Adrenal gland (tissue), 12 donors: ENCODE measurements around the gene C5orf22. TPM values are rescaled to one million over a fixed set of nuclear protein-coding genes. Genes with fewer than 3 reads are reported as not detected.

Source experiments
- DNase-seq, 7 donors: peaks; one replicate each; pipeline ENCODE4 v3.0.0-alpha.2; 2019 to 2020
- H3K27ac ChIP-seq, 5 donors: fragments of 200-600 bp; sonication (generic) in 4 of 5; 1 replicate in 3 of 5; 2 replicates in 2 of 5; pipeline versions ENCODE4 v1.5.1 to v1.8.0; 2016 to 2020; ENCODE audit warnings: mild to moderate bottlenecking in 1 of 5
- H3K27me3 ChIP-seq: fragments of 200-600 bp; 2 replicates; pipeline ENCODE4 v1.8.0; 2021
- H3K36me3 ChIP-seq, 2 donors: fragments of 200-600 bp; replicated peaks in 1 of 2; 1 replicate in 1 of 2; 2 replicates in 1 of 2; pipeline versions ENCODE4 v1.5.1 to v1.8.0; 2018 to 2022
- H3K4me1 ChIP-seq, 2 donors: fragments of 200-600 bp; replicated peaks in 1 of 2; 1 replicate in 1 of 2; 2 replicates in 1 of 2; pipeline versions ENCODE4 v1.5.1 to v1.8.0; 2018 to 2021
- H3K4me3 ChIP-seq, 4 donors: fragments of 200-600 bp; sonication (generic) in 3 of 4; one replicate each; pipeline ENCODE4 v1.5.1; 2016 to 2018
- H3K9me3 ChIP-seq, 3 donors: fragments of 200-600 bp; sonication (generic) in 1 of 3; replicated peaks in 1 of 3; 1 replicate in 2 of 3; 2 replicates in 1 of 3; pipeline versions ENCODE4 v1.5.1 to v1.8.0; 2016 to 2021
- POLR2A ChIP-seq, 2 donors: fragments of 450-650 bp; IDR thresholded peaks; one replicate each; pipeline ENCODE4 v1.6.1; 2017; ENCODE audit warnings: antibody characterized with exemption in 2 of 2, mild to moderate bottlenecking in 2 of 2, moderate library complexity in 1 of 2
- WGBS, 4 donors: extraction: QIAGEN DNeasy Blood & Tissue Kit in 2 of 4; methylation state at CpG; one replicate each; pipeline versions ENCODE4 v1.1.5 to v1.1.7; 2013 to 2017; 5-methylcytosine and 5-hydroxymethylcytosine counted together
- intact Hi-C, 2 donors: fragments of 100-400 bp; cut with DNase I; formaldehyde crosslinking; loops; one replicate each; pipeline versions ENCODE4 v1.14.1 to v1.15.0; 2022 to 2023
- polyA plus RNA-seq, 3 donors: library from polyadenylated mRNA; stranded (reverse); fragments of 200-250 nt in 2 of 3; fragments of 350-450 nt in 1 of 3; fragmentation: Illumina TruSeq in 1 of 3; extraction: RNeasy Lipid Tissue Mini Kit (QIAGEN cat#74804) in 1 of 3; gene quantifications; one replicate each; pipeline ENCODE4 v1.2.3, GENCODE V29; 2013 to 2014
- total RNA-seq, 9 donors: library from RNA; depleted of rRNA in 4 of 9; stranded (reverse); fragments of >200 nt in 4 of 9; fragments of 120-200 nt in 1 of 9; fragmentation: NEBNext Ultra II Directional in 1 of 9; extraction: Animal tissue kit (Norgen Biotek cat#: 25700) in 1 of 9; gene quantifications; one replicate each; pipeline versions ENCODE4 v1.1.0 to v1.2.4, GENCODE V29; 2013 to 2023
- TF ChIP-seq, protein P1 (sequence below), 6 experiments: fragments of 450-650 bp in 4 of 6; fragments of 200-600 bp in 2 of 6; sonication (generic) in 1 of 6; IDR thresholded peaks; 1 replicate in 5 of 6; 2 replicates in 1 of 6; pipeline versions ENCODE4 v1.5.1 to v1.8.0; 2016 to 2021; ENCODE audit warnings: antibody characterized with exemption in 6 of 6, mild to moderate bottlenecking in 2 of 6, moderate library complexity in 1 of 6
- donor health status: healthy with polysubstance abuse.
- donor health status: Bipolar disorder and iron deficiency.
- donor health status: DM: yes; HTN: yes; CAD: no.
- donor health status: DM: no; HTN: no; CAD: no.
- donor health status: DM: no; HTN: no; CAD: no.
- donor health status: DM: yes; HTN: yes; CAD: no.

The C5orf22 gene
- total and polyA plus RNA-seq, 12 donors = 3.8 to 24.0 (median 16.9) TPM

DNA sequence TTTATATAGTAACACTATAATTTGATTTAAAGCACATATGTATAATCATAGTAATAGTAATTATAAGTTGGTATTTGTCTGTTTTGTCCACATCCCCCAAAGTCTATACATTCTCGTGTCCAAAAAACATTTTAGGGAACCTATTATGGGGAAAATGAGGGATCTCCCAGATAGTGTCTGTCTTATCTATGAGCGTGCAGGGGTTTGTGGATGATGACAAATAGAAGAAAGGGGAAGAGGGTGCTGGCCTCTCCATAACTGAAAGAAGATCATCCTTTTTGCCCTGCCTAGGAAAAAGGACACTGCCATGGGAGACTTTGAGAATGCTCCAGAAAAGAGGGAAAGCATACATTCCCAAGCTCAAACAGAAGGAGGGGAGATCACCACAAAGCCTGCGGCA is 45.3 kb downstream of the C5orf22 start:
- no peak for DNase-seq
- intact Hi-C loops = loop anchor here in 1 of 2 donors (5.0 kb wide), 1 partner anchor 65 kb away; no protein-coding TSS in a partner anchor
- Histone ChIP-seq H3K4me1 (no peaks in the 10 kb centered on the region), H3K36me3 (no peaks in the 10 kb centered on the region), H3K27ac (no peak overlapping the region), H3K9me3 (no peaks in the 10 kb centered on the region), H3K27me3 (peaks cover 3% of the 10 kb centered on the region), H3K4me3 (no peak overlapping the region)
- WGBS, 4 donors = 65 to 82% (median 78%) methylated on average over 3 of the region's 3 CpGs
- TF ChIP-seq, protein P1, sequence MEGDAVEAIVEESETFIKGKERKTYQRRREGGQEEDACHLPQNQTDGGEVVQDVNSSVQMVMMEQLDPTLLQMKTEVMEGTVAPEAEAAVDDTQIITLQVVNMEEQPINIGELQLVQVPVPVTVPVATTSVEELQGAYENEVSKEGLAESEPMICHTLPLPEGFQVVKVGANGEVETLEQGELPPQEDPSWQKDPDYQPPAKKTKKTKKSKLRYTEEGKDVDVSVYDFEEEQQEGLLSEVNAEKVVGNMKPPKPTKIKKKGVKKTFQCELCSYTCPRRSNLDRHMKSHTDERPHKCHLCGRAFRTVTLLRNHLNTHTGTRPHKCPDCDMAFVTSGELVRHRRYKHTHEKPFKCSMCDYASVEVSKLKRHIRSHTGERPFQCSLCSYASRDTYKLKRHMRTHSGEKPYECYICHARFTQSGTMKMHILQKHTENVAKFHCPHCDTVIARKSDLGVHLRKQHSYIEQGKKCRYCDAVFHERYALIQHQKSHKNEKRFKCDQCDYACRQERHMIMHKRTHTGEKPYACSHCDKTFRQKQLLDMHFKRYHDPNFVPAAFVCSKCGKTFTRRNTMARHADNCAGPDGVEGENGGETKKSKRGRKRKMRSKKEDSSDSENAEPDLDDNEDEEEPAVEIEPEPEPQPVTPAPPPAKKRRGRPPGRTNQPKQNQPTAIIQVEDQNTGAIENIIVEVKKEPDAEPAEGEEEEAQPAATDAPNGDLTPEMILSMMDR (IDR thresholded peaks at IDR 0.05) = no peak
- no peak for TF ChIP-seq POLR2A (IDR thresholded peaks at IDR 0.05)

GRCh38 chr5:31579558-31579957 is 47.5 kb downstream of the C5orf22 start:
- no peak for DNase-seq
- Histone ChIP-seq H3K9me3 (no peaks in the 10 kb centered on the region), H3K36me3 (no peaks in the 10 kb centered on the region), H3K27ac (no peak overlapping the region), H3K4me1 (no peaks in the 10 kb centered on the region), H3K4me3 (no peak overlapping the region), H3K27me3 (peaks cover 3% of the 10 kb centered on the region)
- TF ChIP-seq, protein P1 (IDR thresholded peaks at IDR 0.05) = no peak
- no peak for TF ChIP-seq POLR2A (IDR thresholded peaks at IDR 0.05)
- WGBS, 4 donors = 77 to 92% (median 81%) methylated on average over 2 of the region's 2 CpGs
- intact Hi-C loops = loop anchor here in 1 of 2 donors (5.0 kb wide), 1 partner anchor 63 kb away; no protein-coding TSS in a partner anchor

DNA sequence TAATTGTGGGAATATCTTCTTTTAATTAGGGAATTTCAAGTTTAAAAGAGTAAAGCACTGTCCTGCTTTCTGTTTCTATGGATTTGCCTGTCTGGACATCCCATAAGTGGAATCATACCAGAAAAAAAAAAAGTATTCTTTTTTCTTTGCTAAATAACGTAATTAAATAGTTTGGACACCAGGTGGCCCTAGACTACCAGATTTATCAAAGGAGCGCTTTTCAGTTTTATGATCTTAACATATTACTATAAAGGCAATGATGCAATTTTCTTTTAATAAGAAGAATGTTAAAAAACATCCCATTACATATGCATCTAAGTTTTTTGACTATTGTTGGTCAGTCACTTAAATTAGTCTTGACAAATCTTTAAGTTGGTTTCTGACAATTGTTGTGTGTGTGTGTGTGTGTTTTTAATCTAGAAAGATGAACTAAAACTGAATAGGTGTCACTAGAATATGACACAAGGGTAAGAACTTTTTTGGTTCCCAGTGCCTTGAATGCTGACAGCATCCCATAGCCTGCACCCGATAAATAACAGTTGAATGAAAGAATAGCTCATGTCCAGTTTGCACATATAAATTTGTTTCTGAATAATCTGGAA is 49.5 kb downstream of the C5orf22 start:
- Histone ChIP-seq H3K27ac (no peak overlapping the region), H3K9me3 (no peaks in the 10 kb centered on the region), H3K36me3 (no peaks in the 10 kb centered on the region), H3K4me3 (no peak overlapping the region), H3K27me3 (peaks cover 3% of the 10 kb centered on the region), H3K4me1 (no peaks in the 10 kb centered on the region)
- DNase-seq = peak in 1 of 7 donors; percentile 18
- intact Hi-C loops = loop anchor here (5.0 to 10.0 kb wide), 3 partner anchors 226 to 503 kb away; no protein-coding TSS in a partner anchor
- 24 to 31% (median 25%) methylated on average over 3 of the region's 3 CpGs for WGBS, 4 donors
- TF ChIP-seq, protein P1 (IDR thresholded peaks at IDR 0.05) = peak; percentile 51 to 67 (median 61)
- TF ChIP-seq POLR2A (IDR thresholded peaks at IDR 0.05) = no peak

- no peaks in the 10 kb centered on the region for H3K36me3 ChIP-seq
- no peaks in the 10 kb centered on the region for H3K9me3 ChIP-seq
- H3K27me3 ChIP-seq = peaks cover 3% of the 10 kb centered on the region
- no peaks in the 10 kb centered on the region for H3K4me1 ChIP-seq
- WGBS, 4 donors = 76 to 90% (median 82%) methylated on average over 2 of the region's 2 CpGs
- TF ChIP-seq, protein P1 (IDR thresholded peaks at IDR 0.05) = no peak
- TF ChIP-seq POLR2A (IDR thresholded peaks at IDR 0.05) = no peak
- no peak for DNase-seq
- intact Hi-C loops = loop anchor here (5.0 to 10.0 kb wide), 3 partner anchors 224 to 502 kb away; no protein-coding TSS in a partner anchor
- H3K27ac ChIP-seq = no peak overlapping the region
- no peak overlapping the region for H3K4me3 ChIP-seq
Measured at GRCh38 chr5:31583129-31583528, 51.0 kb downstream of the C5orf22 start.
